ENCODE results near the gene OSBPL9.
"Not testable (repeated sequence)": the region's sequence is repeated elsewhere in the genome, so short reads cannot be mapped to it uniquely, and the experiment has no call there.

The OSBPL9 gene

DNA sequence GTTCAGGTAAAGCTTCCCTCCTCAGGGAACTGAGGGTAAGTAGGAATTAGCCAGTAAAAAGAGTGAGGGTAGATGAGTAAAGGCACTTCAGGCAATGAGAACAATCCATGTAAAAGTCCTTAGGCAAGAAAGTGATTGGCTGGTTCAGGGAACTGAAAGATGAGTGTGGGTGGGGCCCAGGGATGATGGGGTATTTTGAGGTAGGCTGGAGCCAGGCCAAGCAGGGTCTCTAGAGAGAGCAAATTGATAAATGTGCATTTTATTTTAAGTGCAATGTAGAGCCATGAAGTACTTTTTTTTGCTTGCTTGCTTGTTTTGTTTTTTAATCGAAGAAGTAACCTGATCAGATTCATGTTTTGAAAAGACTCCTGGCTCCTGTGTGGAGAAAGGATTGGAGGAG lies 26.5 kb downstream of the OSBPL9 start:
- no peak overlapping the region for H3K27ac ChIP-seq
- no peak overlapping the region for H3K4me3 ChIP-seq (ENCODE audit: low read depth in 1 of 2, low read length in 1 of 2)
- no peaks in the 10 kb centered on the region for H3K9me3 ChIP-seq
- H3K4me1 ChIP-seq (ENCODE audit: control insufficient read depth in 1 of 2, insufficient read depth in 1 of 2, low read depth in 1 of 2, low read length in 1 of 2): peaks cover 24 to 27% of the 10 kb centered on the region in 2 experiments
- H3K36me3 ChIP-seq: no peaks in the 10 kb centered on the region
- TF ChIP-seq, protein P1, sequence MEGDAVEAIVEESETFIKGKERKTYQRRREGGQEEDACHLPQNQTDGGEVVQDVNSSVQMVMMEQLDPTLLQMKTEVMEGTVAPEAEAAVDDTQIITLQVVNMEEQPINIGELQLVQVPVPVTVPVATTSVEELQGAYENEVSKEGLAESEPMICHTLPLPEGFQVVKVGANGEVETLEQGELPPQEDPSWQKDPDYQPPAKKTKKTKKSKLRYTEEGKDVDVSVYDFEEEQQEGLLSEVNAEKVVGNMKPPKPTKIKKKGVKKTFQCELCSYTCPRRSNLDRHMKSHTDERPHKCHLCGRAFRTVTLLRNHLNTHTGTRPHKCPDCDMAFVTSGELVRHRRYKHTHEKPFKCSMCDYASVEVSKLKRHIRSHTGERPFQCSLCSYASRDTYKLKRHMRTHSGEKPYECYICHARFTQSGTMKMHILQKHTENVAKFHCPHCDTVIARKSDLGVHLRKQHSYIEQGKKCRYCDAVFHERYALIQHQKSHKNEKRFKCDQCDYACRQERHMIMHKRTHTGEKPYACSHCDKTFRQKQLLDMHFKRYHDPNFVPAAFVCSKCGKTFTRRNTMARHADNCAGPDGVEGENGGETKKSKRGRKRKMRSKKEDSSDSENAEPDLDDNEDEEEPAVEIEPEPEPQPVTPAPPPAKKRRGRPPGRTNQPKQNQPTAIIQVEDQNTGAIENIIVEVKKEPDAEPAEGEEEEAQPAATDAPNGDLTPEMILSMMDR (IDR thresholded peaks at IDR 0.05): no peak
- H3K27me3 ChIP-seq: no peaks in the 10 kb centered on the region

DNA sequence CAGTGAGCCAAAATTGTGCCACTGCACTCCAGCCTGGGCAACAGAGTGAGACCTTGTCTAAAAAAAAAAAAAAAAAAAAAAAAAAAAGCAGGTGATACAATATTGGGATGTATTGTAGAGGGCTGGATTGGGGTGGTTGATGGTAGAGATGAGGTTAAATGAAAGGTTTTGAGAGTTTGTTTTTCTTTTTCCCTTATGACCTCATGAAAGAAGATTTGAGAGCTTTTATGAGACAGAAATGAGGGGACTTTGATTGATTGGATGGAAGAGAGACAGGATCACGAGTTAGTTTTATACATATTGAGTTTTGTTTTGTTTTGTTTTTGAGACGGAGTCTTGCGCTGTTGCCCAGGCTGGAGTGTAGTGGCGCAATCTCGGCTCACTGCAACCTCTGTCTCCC lies 27.1 kb downstream of the OSBPL9 start:
- no peaks in the 10 kb centered on the region for H3K27me3 ChIP-seq

DNA sequence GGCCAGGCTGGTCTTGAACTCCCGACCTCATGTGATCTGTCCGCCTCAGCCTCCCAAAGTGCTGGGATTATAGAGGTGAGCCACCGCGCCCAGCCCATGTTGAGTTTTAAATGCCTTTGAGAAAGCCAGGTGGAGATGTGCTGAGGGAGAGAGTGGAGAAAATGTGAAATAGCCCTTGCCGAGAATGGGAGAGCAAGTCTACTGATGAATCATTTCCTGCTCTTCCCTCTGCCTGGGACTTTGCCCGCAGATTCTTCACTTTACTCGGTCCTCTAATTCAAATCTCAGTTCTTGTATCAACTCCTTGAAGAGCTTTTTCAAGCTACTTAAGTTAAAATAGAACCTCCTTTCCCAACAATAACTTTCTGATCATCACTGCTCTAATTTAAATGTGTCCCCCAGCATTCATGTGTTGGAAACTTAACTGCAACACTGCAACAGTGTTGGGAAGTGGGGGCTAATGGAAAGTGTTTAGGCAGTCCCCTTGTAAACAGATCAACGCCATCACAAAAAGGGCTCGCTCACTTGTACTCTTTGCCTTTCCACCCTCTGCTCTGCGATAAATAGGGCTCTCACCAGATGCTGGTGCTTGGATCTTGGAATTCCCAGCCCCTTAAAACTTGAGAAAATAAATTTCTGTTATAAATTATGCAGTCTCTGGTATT lies 27.8 kb downstream of the OSBPL9 start:
- H3K9me3 ChIP-seq: no peaks in the 10 kb centered on the region
- no peaks in the 10 kb centered on the region for H3K27me3 ChIP-seq
- no peaks in the 10 kb centered on the region for H3K36me3 ChIP-seq
- H3K4me1 ChIP-seq (ENCODE audit: control insufficient read depth in 1 of 2, insufficient read depth in 1 of 2, low read depth in 1 of 2, low read length in 1 of 2): peaks cover 14 to 17% of the 10 kb centered on the region in 2 experiments
- no peak overlapping the region for H3K27ac ChIP-seq
- TF ChIP-seq, protein P1 (IDR thresholded peaks at IDR 0.05): no peak
- H3K4me3 ChIP-seq (ENCODE audit: low read depth in 1 of 2, low read length in 1 of 2): no peak overlapping the region

More for the DNA sequence above, 27.1 kb downstream of the OSBPL9 start:
- Histone ChIP-seq H3K36me3 (no peaks in the 10 kb centered on the region), H3K4me1 (ENCODE audit: control insufficient read depth in 1 of 2, insufficient read depth in 1 of 2, low read depth in 1 of 2, low read length in 1 of 2) (peaks cover 20 to 24% of the 10 kb centered on the region in 2 experiments), H3K27ac (no peak overlapping the region), H3K9me3 (no peaks in the 10 kb centered on the region), H3K4me3 (ENCODE audit: low read depth in 1 of 2, low read length in 1 of 2) (no peak overlapping the region)
- TF ChIP-seq, protein P1 (IDR thresholded peaks at IDR 0.05): no peak

DNA sequence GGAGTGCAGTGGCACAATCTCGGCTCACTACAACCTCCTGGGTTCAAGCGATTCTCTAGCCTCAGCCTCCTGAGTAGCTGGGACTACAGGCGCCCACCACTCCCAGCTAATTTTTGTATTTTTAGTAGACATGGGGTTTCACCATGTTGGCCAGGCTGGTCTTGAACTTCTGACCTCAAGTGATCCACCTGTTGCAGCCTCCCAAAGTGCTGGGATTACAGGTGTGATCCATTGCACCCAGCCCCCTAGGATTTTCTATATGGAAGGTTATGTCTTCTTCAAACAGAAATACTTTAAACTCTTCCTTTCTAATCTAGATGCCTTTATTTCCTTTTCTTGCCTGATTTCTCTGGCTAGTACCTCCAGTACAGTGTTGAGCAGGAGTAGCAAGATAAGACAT lies 29.7 kb downstream of the OSBPL9 start:
- H3K4me3 ChIP-seq (ENCODE audit: low read depth in 1 of 2, low read length in 1 of 2); H3K36me3 ChIP-seq; H3K27me3 ChIP-seq; H3K9me3 ChIP-seq; H3K27ac ChIP-seq: not testable (repeated sequence)
- peaks cover 10 to 12% of the 10 kb centered on the region in 2 experiments for H3K4me1 ChIP-seq (ENCODE audit: control insufficient read depth in 1 of 2, insufficient read depth in 1 of 2, low read depth in 1 of 2, low read length in 1 of 2)

DNA sequence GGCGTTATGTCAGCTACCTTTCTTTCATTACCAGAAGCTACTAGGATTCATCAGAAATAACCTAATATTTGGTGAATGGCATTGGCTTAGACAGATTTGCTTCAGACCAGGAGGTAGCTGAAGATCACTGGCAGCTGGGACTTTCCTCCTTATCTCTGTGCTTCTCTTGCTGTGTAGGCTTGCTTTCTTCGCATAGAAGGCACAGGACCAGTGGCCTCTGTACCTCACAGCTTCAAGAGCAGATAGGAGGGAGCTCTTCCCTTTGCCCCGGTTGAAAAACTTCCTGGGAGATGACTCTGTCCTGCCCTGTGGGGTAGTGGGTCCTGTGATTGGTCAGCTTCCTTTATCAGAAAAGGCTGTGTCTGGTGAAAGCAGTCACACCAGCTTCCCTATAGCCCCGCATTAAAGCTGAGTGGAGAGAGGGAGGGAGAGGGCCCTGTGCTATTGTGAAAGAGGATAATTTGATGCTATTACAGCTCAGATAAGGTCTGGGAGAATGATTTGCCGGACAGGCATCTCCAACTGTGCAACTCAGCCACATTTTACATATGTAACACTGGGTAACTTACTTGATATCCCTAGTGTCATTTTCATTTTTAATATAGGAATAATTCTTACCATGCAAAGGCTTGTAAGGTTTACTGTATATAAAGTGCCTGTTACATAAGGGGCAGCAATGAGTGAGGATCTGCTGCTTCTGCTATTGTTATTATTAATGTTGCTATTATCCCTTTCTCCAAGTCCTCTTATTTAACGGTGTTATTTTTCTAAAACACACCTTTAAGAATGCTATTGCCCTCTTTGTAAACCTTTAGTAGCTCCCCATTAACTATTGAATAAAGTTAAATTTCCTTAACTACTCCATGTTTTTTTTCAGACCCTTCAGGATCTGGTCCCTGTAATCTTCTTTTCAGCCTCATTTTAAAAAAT lies 31.6 kb downstream of the OSBPL9 start:
- no peak overlapping the region for H3K4me3 ChIP-seq (ENCODE audit: low read depth in 1 of 2, low read length in 1 of 2)
- H3K27ac ChIP-seq: peak overlapping the region; percentile 62

More for the DNA sequence above, 31.6 kb downstream of the OSBPL9 start:
- TF ChIP-seq, protein P1 (IDR thresholded peaks at IDR 0.05): no peak
- H3K4me1 ChIP-seq (ENCODE audit: control insufficient read depth in 1 of 2, insufficient read depth in 1 of 2, low read depth in 1 of 2, low read length in 1 of 2): peaks cover 10 to 12% of the 10 kb centered on the region in 2 experiments
- H3K36me3 ChIP-seq: no peaks in the 10 kb centered on the region
- H3K27me3 ChIP-seq: no peaks in the 10 kb centered on the region
- no peaks in the 10 kb centered on the region for H3K9me3 ChIP-seq
